Ovary (tissue), 3 donors: ENCODE data around the gene PACS2.

ENCODE experiments used
- CTCF ChIP-seq, 3 donors: fragments of 450-650 bp in 2 of 3; fragments of 200-600 bp in 1 of 3; IDR thresholded peaks; one replicate each; pipeline versions ENCODE4 v1.5.1 to v1.8.0; 2016 to 2022; ENCODE audit warnings: antibody characterized with exemption in 3 of 3, mild to moderate bottlenecking in 1 of 3
- EP300 ChIP-seq: sonication (generic); formaldehyde crosslinking; IDR thresholded peaks from one replicate; pipeline ENCODE4 v1.6.1; 2017; ENCODE audit warnings: antibody characterized with exemption
- POLR2A ChIP-seq: fragments of 450-650 bp; IDR thresholded peaks from one replicate; pipeline ENCODE4 v1.6.1; 2017; ENCODE audit warnings: antibody characterized with exemption, mild to moderate bottlenecking, moderate library complexity
- donor health status: DM: no; HTN: no; CAD: no.

DNA sequence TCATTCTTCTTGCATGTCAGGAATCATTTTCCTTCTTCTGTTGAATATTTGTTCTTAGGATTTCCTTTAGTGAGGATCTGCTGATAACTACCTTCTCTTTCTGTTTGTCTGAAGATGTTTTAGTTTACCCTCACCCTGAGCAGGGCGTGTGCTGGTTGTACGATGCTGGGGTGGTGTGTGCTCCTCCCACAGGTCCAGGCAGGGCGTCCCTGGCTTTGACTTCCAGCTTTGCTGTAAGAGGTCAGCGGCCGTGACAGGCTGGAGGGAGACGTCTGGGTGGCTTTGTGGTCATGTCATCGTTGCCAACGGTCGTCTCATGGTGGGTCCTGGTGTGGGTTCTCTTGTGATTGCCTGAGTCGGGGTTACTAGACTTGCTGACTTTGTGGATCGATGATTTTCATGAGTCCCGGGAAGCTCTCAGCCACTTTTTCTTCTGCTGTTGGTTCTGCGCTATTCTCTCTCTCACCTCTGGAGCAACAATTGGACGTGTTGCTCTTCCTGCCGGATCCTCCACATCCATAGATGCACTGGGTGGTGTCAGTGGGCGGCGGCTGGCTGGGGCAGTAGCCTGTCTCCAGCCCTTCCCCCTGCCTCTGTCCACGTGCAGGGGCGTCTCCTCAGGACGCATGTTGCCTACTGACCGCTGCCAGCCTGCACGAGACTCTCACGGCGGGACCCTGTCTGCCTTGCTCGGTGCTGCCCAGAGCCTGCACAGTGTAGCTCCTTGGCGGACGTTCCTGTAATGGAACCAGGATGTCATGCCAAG is 8.4 kb downstream of the PACS2 start:
- TF ChIP-seq CTCF (IDR thresholded peaks at IDR 0.05) = no peak
- no peak for TF ChIP-seq POLR2A
- no peak for TF ChIP-seq EP300
